Stimulated activated CD4-positive, alpha-beta T cell treated with anti-CD3 and anti-CD28 coated beads, Interleukin-12 subunit alpha, Interleukin-12 subunit beta, amount 100 ng/mL, for 24 hours (primary cell): ENCODE measurements around the gene JAKMIP3.

Source experiments
- DNase-seq, 2 experiments: peaks; one replicate each; pipeline ENCODE4 v3.0.0-alpha.2; 2020; ENCODE audit warnings: low read depth in 2 of 2

JAKMIP3 gene

GRCh38 chr10:132043861-132044695, 21.7 kb upstream of the JAKMIP3 start:
- no peak for DNase-seq

GRCh38 chr10:132044803-132045202, 20.9 kb upstream of the JAKMIP3 start:
- no peak for DNase-seq

- no peak for DNase-seq
These were observed 20.4 kb upstream of the JAKMIP3 start for GRCh38 chr10:132045324-132045723.

- DNase-seq: no peak
These were observed 18.0 kb upstream of the JAKMIP3 start for GRCh38 chr10:132047575-132048293.

DNA sequence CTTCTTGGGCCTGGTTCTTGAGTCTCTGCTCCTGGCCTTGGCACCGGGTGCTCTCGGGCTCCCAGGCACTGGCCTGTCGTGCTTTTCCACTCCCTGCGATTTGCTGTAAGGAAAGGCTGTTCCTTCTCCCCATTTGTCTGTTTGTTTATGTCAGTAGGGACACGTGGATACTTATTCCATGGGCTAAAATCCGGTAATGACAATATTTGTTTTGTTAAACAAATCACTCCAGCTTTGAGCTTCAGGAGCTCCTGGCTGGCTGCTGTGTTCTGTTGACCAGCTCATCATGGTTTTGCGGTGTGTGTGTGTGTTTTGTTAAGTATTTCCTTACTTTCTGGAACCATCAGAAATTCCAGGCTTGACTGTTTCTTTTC, 17.5 kb upstream of the JAKMIP3 start:
- DNase-seq: no peak

GRCh38 chr10:132050191-132050590, 15.6 kb upstream of the JAKMIP3 start:
- DNase-seq: no peak

DNA sequence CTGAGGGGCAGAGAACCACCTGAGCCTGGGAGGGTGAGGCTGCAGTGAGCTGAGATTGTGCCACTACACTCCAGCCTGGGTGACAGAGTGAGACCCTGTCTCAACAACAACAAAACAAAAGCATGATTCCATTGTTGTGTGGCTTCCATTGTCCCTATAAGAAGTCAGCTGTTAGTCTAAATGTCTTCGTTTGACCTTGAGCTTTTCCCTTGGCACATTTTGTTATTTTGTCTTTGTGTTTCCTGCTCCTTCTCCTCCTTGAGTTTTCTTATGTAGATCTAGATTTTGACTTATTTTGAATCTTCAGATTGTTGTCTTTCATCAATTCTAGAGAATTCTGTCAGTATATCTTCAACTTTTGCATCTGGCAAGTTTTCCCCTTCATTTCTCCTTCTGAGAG, 13.6 kb upstream of the JAKMIP3 start:
- DNase-seq: no peak

- no peak for DNase-seq
These were observed 11.2 kb upstream of the JAKMIP3 start for GRCh38 chr10:132054564-132054963.

- no peak for DNase-seq
These were observed 10.1 kb upstream of the JAKMIP3 start for GRCh38 chr10:132055616-132056015.

GRCh38 chr10:132056663-132057062, 9.1 kb upstream of the JAKMIP3 start:
- no peak for DNase-seq

GRCh38 chr10:132057191-132057681, 8.5 kb upstream of the JAKMIP3 start:
- no peak for DNase-seq

DNA sequence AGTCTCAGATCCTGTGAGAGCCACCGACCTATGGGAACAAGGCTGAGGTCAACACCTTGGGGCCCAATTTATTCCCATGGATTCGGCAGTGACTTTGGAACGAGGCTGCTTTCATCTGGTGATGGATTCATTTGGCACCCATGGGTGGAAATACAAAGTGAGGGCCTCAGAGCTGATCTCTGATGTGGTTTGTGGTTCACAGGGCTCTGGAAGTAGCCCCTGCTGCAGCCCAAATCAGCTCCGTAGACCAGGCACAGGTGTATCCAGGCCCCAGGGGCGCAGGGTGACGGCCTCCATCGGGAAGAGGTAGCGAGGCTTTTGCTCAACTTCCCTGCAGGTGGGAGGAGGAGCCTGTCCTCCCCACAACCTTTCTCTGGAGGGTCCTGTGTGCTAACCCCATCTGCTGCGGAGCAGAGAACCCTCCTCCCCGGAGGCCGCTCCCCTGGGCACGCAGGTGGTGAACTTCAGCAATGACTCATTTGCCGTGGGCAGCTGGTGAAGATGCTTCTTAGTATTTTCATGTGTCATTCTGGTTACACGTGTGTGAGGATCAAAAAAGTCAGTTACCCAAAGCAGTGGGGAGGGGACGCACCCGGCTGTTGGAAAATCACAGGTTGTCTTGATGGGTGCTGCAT, 7.5 kb upstream of the JAKMIP3 start:
- no peak for DNase-seq

DNA sequence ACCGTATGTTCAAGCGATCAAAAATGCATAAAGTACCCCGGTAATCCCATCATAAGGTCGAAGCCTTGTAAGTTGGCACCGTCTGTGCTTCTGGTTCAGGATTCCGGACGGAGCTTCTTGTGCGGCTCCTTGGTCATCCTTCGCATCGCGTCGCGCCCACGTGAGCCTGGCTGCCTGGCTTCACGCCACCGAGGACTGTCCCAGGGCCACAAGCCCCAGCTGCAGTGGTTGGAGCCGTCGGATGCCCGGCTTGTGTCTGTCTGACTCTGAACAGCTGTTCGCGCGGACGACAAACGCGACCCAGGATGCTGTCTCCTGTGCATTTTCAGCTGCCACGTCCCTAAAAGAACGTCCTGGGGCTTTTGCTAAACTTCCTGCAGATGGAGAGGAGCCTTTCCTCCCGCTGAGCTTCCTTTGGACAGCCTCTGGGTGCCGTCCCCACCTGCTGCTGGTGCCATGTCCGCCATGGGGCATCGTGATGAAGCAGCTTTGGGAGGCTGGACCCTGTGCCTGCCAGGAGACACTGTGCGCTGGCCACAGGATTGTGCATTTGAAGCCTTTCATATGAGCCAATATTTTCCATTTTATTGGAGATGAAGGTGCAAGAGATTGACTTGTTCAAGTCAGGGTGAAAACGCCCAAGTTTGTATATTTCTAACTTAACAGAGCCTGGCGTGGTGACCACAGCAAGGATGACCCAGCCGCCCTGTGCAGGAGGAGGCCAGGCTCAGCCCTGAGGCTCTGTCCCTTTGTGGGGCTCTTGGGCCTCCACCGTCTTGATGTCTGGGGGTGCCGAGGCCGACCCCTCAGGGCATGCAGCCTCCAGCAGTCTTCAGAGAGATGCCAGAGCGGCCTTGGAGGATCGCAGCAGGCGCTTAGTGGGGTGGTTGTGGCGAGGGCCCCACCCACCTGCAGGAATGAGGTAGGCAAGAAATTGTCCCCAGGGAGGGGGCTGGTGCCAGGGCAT, 6.7 kb upstream of the JAKMIP3 start:
- no peak for DNase-seq

- DNase-seq: no peak
These were observed 5.8 kb upstream of the JAKMIP3 start for GRCh38 chr10:132059760-132060508.

GRCh38 chr10:132061030-132061429, 4.7 kb upstream of the JAKMIP3 start:
- DNase-seq: no peak

DNA sequence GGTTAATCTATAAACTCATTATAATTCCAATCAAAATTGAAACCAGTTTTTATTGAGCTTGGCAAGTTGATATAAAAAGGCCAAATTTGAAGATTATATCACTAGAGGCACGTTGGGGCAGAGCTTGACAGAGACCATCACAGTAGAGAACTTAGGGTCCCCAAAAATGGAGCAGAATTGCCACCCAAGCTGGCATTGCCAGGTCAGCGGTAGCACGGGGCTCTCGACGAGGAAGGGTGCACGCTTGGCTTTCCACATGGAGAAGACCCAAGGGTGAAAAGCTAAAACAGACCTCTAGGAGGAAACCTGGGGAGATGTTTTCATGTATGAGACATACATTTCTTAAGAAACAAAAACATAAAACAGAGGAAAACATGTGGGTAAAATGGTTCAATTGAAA, 4.3 kb upstream of the JAKMIP3 start:
- DNase-seq: no peak

- DNase-seq: no peak
These were observed 3.6 kb upstream of the JAKMIP3 start for GRCh38 chr10:132062116-132062515.

- DNase-seq: no peak
These were observed 2.9 kb upstream of the JAKMIP3 start for GRCh38 chr10:132062641-132063390.

DNA sequence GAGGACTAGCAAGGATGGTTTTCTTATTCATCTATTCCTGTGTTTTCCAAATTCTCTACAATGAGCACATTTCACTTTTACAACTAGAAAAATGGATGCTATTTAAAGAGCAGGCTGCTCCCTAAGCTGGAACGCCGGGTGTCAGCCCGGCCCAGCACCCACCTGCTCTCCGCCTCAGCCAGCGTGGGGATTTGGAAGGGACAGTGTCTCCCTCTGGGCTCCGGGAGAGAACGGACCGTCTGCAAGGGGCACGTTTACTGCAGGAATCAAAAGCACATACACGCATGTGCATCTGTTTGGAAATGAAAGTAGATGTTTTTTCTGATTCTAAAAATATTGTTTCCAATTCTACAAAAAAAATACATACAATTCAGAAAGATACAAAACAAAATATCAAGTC, 2.3 kb upstream of the JAKMIP3 start:
- DNase-seq: no peak
